COR-L47 (cell line): Measurements from ENCODE around the gene MAPK12.

Experiments used
- DNase-seq: peaks from one replicate; lab custom pipeline; 2025; lab: John Stamatoyannopoulos, UW

The MAPK12 gene

DNA sequence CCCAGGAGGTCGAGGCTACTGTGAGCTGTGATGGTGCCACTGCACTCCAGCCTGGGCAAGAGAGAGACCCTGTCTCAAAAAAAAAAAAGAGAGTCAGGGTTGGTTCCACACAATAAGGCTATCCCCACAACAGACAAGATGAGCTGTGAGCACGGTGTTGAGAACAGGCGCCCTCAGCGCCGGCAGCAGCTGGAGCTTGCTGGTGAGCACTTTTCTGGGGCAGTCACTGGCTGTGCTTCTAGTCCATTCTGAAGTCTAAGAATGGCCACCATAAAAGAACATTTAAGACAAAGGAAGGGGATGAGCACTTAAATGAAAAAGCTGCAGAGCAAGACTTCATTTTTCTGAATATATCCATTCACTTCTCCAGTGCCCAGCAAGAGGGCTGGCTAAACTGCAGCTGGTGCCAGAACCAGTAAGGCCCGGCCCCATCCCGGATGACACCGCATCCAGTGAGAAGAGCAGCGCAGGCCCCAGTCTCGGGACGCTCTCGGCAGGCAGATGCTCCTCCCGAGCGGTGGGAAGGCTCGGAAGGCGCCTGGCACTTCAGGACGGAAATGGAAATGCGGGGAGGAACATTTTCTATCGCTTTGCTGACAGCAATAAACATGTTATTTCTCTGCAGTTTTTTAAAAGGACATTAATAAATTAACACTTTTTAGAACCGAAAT is 28.9 kb downstream of the MAPK12 start:
- DNase-seq = no peak

DNA sequence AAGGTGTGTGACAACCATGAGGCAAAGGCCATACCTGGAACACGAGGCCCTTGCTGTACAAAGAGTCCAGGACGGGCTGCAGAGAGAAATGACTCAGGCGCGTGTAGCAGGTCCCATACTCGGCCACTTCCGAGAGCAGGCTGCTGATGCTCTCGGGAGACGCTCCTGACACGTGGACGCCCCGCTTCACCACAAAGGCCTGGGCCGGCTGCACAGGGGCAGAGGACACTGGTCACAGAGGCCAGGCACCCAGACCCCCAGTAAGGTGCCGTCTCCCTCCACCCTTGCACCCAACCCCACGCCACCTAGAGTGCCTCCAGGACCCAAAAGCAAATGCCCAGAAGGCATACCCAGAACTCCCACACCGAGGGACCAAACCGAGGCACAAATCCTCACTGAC is 32.1 kb downstream of the MAPK12 start:
- DNase-seq = no peak

GRCh38 chr22:50228366-50228765 is 33.1 kb downstream of the MAPK12 start:
- no peak for DNase-seq

DNA sequence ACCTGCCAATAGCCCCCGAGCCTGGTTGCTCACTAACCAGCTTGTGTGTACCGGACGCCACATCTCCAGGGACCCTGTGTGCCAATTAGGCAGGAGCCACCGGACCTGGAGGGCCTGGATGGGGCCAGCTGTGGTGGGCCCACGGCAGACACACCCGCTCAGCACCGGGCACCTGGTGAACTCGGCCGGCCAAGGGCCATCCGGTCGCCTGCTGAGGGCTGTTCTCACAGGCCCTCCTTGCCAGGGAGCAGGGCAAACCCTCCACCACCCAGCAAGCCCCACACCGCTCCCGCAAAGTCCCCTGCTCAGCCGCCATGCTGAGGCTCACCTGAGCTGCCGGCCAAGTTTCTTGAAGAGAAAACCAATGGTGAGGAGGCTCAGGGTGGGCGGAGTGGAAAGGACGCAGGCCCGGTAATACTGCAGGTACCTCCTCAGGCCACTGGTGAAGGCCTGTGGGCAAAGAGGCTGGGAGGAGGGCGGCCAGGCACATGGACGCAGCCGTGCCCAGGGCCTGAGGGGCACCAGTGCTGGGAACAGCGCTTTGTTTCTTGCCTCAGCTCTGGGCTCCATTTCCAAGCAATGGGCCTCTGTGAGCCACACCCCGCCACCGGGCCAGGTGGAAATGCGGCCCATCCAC is 33.8 kb downstream of the MAPK12 start:
- DNase-seq = no peak

DNA sequence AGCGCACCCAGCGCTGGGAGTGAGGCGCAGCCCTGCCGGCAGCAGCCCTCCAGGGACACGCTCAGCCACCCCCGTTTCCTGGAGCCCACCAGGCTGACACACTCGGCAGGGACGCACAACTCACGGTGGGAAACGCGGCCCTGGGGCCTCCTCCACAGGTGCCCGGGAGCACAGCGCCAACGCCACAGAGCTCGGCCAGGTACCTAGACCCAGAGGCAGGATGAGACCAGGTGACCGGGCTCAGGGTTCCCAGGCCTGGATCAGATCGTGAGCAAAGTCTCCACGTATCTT is 34.7 kb downstream of the MAPK12 start:
- no peak for DNase-seq

- DNase-seq = no peak
Measured at GRCh38 chr22:50226063-50226874, 35.2 kb downstream of the MAPK12 start.

- DNase-seq = no peak
Measured at GRCh38 chr22:50225200-50225969, 36.1 kb downstream of the MAPK12 start.

- DNase-seq = no peak
Measured at GRCh38 chr22:50224071-50224470, 37.4 kb downstream of the MAPK12 start.

DNA sequence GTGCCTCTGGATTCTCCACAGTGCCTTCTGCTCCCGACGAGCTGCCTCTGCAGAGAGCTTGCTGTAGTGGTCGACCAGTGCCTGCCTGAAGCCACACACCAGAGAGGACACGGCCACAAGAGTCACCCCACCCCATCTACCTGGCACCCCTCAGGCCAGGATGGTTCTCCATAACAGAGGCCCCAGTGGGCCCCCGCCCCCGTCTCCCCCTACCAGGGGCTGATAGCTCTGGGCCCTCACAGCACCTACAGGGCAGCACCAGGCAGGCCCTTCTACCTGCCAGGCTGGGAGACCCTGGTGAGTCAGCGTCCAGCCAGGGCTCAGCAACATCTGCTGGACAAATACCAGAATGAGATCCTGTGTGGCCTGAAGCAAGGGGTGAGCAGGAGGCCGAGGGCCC is 39.0 kb downstream of the MAPK12 start:
- DNase-seq = no peak

- DNase-seq = no peak
Measured at GRCh38 chr22:50221410-50222300, 39.8 kb downstream of the MAPK12 start.

DNA sequence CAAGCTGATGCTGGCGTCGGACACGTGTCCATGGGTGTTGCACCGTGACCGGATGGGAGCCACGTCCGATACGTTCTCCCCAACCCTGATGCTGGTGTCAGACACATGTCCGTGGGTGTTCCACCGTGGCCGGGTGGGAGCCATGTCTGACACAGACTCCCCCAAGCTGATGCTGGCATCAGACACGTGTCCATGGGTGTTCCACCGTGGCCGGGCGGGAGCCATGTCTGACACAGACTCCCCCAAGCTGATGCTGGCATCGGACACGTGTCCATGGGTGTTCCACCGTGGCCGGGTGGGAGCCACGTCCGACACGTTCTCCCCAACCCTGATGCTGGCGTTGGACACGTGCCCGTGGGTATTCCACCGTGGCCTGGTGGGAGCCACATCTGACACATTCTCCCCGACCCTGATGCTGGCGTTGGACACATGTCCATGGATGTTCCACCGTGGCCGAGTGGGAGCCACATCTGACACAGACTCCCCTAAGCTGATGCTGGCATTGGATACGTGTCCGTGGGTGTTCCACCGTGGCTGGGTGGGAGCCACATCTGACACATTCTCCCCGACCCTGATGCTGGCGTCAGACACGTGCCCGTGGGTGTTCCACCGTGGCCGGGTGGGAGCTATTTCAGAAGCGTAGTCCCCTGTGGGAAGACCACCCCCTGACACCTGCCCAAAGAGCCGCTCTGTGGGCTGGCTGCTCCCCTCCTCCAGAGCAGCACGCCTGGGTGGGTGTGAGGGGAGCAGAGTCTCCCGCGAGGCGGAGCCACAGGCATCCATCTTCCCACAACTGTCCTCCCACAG is 40.7 kb downstream of the MAPK12 start:
- DNase-seq = no peak

- no peak for DNase-seq
Measured at GRCh38 chr22:50219800-50220602, 41.5 kb downstream of the MAPK12 start.

DNA sequence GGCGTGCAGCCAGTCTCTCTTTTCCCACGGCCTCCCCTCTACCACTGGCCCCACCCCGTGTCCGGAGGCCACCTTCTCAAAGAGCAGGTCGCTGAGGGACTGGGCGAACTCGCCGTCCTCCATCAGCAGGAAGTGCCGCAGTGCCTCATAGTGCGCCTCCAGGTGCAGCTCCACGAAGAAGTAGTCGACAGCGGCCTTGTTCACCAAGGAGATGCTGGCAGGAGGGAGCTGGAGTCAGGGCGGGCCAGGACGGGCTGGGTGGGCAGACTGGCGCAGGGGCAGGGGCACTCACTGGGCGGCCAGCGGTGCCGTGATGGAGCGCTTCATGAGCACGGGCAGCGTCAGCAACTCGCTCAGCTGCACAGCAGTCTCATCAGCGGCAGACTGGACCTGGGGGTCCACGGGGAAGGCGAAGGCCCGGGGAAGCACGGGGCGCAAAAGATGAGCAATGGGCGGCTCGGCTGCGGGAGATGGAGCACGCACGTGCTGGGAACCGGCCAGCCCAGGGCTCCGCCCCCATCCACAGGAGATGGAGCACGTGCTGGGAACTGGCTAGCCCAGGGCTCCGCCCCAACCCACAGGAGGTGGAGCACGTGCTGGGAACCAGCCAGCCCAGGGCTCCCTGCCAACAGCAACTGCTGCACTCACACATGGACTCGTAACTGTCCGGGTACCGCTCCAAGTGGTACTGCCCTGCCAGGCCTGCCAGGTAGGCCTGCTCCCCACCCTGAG is 42.3 kb downstream of the MAPK12 start:
- peak; percentile 85 for DNase-seq

- DNase-seq = no peak
Measured at GRCh38 chr22:50218153-50218995, 43.1 kb downstream of the MAPK12 start.

DNA sequence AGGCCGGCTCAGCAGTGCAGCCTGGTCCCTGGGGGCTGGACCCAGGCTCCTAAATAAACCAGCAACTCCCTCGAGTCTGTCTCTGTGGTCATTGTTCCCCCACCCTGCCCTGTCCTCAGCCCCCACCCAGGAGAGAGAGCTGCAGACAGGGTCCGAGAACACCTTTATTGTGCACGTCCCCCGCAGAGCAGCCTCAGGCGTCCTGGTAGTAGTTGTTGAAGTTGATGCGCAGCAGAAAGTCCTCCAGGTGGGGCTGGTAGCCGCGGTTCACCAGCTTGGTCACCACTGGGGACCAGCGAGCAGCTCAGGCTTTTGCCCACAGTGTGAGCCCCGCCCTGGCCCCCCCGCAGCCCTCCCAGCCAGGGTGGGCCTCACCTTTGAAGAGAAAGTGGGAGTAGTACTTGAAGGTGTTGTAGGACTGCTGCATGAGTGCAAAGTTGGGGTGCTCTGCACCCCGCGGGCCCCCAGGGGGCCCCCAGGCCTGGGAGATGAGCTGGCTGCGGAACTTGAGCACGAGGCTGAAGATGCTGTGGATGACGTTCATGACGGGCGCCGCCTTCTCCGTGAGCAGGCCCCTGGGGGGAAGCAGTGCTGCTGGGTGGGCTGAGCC is 43.8 kb downstream of the MAPK12 start:
- DNase-seq = no peak

- DNase-seq = no peak
Measured at GRCh38 chr22:50216684-50217520, 44.6 kb downstream of the MAPK12 start.
